K562 (cell line): ENCODE data around the gene FOXL2NB. TPM values are rescaled to one million over a fixed set of nuclear protein-coding genes. Genes with fewer than 3 reads are reported as not detected.
A peak's percentile ranks its signal among the peaks of the same experiment; 100 is the strongest.

Experiments
- ATF1 ChIP-seq, 2 experiments: fragments of 450-650 bp in 1 of 2; IDR thresholded peaks; 2 replicates each; pipeline ENCODE4 v1.6.1; 2016; ENCODE audit warnings: missing compliant biosample characterization in 1 of 2, missing genetic modification characterization in 1 of 2
- ESRRA ChIP-seq: fragments of 450-650 bp; IDR thresholded peaks from 2 replicates; pipeline ENCODE4 v1.6.1; 2014; ENCODE audit warnings: low read depth, mild to moderate bottlenecking, moderate library complexity, borderline replicate concordance
- HCFC1 ChIP-seq: IDR thresholded peaks from 2 replicates; pipeline ENCODE4 v1.6.1; 2012; ENCODE audit warnings: low read depth, low read length, improper control_type of control experiment
- HNRNPLL ChIP-seq: fragments of 200-400 bp; formaldehyde crosslinking; IDR thresholded peaks from 2 replicates; pipeline ENCODE4 v1.6.1; 2017; ENCODE audit warnings: low read length, low read depth, mild to moderate bottlenecking; ENCODE audit not compliant: poor library complexity, severe bottlenecking
- MEIS2 ChIP-seq: fragments of 450-650 bp; IDR thresholded peaks from 2 replicates; pipeline ENCODE4 v1.6.1; 2014; ENCODE audit warnings: mild to moderate bottlenecking; ENCODE audit not compliant: partially characterized antibody
- MGA ChIP-seq: fragments of 450-650 bp; IDR thresholded peaks from 2 replicates; pipeline ENCODE4 v1.6.1; 2016; ENCODE audit warnings: mild to moderate bottlenecking, moderate library complexity
- PATZ1 ChIP-seq: fragments of 250-450 bp; sonication (Bioruptor Pico); IDR thresholded peaks from 2 replicates; pipeline ENCODE4 v1.5.0; 2020; ENCODE audit warnings: mild to moderate bottlenecking, borderline replicate concordance
- POLR2A ChIP-seq: fragments of 450-650 bp; conservative IDR thresholded peaks from 2 replicates; pipeline ENCODE4 v1.6.1; 2016
- RBM14 ChIP-seq: fragments of 200-400 bp; formaldehyde crosslinking; IDR thresholded peaks from 2 replicates; pipeline ENCODE4 v1.6.1; 2018; ENCODE audit warnings: low read depth, mild to moderate bottlenecking, low read length, moderate library complexity, borderline replicate concordance; ENCODE audit not compliant: insufficient read depth
- TFAP4 ChIP-seq: sonication (generic); formaldehyde crosslinking; IDR thresholded peaks from 2 replicates; pipeline ENCODE4 v1.8.0; 2022; ENCODE audit warnings: missing genetic modification reagents, mild to moderate bottlenecking, moderate library complexity, borderline replicate concordance
- ZBTB7A ChIP-seq: IDR thresholded peaks from 2 replicates; pipeline ENCODE4 v1.6.1; 2011; ENCODE audit warnings: low read depth, mild to moderate bottlenecking, low read length, moderate library complexity, borderline replicate concordance; ENCODE audit not compliant: control insufficient read depth
- polyA plus RNA-seq, 8 experiments: library from polyadenylated mRNA; depleted of rRNA in 4 of 8; stranded (reverse) in 5 of 8; unstranded in 3 of 8; fragments of >200 nt; fragmentation: Nextera tagmentation in 2 of 8; fragmentation: Illumina TruSeq in 1 of 8; extraction: Ambion mirVana in 2 of 8; extraction: Trizol in 1 of 8; gene quantifications; 2 replicates each; pipeline versions ENCODE4 v1.2.1 to v1.2.3, GENCODE V29; 2011 to 2014; ENCODE audit warnings: inconsistent platforms in 1 of 8, missing spikeins in 1 of 8
- total RNA-seq, 7 experiments: library from RNA; depleted of rRNA in 6 of 7; stranded (reverse); fragments of >200 nt in 6 of 7; fragmentation: Illumina TruSeq in 2 of 7; extraction: Trizol in 2 of 7; gene quantifications; 2 replicates each; pipeline versions ENCODE4 v1.2.1 to v1.2.3, GENCODE V29; 2011 to 2021; ENCODE audit warnings: low replicate concordance in 1 of 7

Gene FOXL2NB
- total and polyA plus RNA-seq, 9 of the 15 experiments (the other 6 are each of a cell fraction or from before 2014, with no cell fraction given), result 0.71 to 17.4 (median 9.0) TPM

GRCh38 chr3:138946663-138947494, at the start of gene FOXL2NB, which contains the start of gene FOXL2 (continued):
- TF ChIP-seq ZBTB7A (peak; percentile 70; the same call in 1 of the 2 replicates), ESRRA (0 out of 2 replicates have a peak, but pooled peaks have one; percentile 8), HCFC1 (no peak), RBM14 (no peak), PATZ1 (no peak), MEIS2 (no peak), TFAP4 (peak; percentile 60; the same call in 1 of the 2 replicates), POLR2A (peak; percentile 84), MGA (peak; percentile 72), HNRNPLL (peak; percentile 70), ATF1 (CRISPR knock-in tag; IDR thresholded peaks at IDR 0.05) (no peak), ATF1 (tag; IDR thresholded peaks at IDR 0.05) (peak; percentile 77)
